Measurements from ENCODE around the gene BORCS5. TPM values are rescaled to one million over a fixed set of nuclear protein-coding genes. Genes with fewer than 3 reads are reported as not detected.

Gene BORCS5
- total and polyA plus RNA-seq, 2 of the 8 experiments (the other 6 are each of a cell fraction or from before 2014, with no cell fraction given), result 8.3 to 17.4 TPM

DNA sequence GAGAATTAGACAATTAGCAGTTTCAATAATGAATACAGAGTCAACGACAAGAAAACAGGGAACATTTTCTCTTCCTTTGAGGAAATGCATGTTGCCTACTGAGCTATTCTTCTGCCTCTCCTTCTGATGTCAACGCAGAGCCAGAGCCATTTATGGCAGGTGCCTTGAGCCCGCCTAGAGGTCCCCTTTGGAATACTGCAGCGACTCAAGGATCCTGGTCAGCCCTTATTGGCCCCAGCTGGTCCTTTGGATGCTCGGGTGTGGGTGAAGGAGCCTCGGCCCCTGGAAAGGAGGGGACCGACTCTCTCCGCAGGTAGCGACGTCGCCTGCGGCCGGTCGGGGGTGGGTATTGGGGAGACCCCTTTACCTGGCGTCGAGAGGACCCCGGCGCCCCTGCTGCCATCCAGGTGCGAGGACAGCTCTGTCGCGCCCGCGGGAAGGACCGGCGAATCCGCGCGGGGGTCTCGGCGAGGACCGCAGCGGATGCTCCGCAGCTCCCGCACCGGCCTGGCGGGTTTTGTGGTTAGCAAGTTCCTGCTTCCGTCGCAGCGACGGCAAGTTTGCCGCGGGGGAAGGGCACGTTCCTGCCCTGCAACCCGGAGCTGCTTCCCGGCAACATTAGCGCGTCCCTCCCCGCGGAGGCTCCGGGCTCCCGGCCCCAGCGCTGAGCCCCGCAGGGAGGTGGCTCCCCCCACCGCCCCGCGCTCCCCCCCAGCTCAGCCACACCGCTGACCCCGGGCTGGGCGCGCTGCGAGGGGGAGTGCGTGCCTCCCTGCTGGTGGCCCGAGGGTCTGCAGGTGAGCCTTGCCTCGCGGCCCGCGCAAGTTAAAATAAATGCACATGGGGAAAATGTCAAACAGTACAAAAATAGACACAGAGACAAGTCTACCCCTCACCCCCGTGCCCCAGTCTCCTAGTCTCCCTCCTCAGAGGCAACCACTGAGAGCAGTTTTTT, 6.9 kb upstream of the BORCS5 start, which contains the start of gene MANSC1 (continued):
- TF ChIP-seq, protein P1, sequence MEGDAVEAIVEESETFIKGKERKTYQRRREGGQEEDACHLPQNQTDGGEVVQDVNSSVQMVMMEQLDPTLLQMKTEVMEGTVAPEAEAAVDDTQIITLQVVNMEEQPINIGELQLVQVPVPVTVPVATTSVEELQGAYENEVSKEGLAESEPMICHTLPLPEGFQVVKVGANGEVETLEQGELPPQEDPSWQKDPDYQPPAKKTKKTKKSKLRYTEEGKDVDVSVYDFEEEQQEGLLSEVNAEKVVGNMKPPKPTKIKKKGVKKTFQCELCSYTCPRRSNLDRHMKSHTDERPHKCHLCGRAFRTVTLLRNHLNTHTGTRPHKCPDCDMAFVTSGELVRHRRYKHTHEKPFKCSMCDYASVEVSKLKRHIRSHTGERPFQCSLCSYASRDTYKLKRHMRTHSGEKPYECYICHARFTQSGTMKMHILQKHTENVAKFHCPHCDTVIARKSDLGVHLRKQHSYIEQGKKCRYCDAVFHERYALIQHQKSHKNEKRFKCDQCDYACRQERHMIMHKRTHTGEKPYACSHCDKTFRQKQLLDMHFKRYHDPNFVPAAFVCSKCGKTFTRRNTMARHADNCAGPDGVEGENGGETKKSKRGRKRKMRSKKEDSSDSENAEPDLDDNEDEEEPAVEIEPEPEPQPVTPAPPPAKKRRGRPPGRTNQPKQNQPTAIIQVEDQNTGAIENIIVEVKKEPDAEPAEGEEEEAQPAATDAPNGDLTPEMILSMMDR (IDR thresholded peaks at IDR 0.05; ENCODE audit: control extremely low read depth in 1 of 3, insufficient read depth in 1 of 3, low read depth in 1 of 3, low read length in 3 of 3), result peak; percentile 14 to 66 (median 43); a peak in 3 of 4 replicates
- peak; percentile 61 for TF ChIP-seq PHF8 (conservative IDR thresholded peaks at IDR 0.05; ENCODE audit: low read depth, low read length)
- TF ChIP-seq HDAC6 (IDR thresholded peaks at IDR 0.05; ENCODE audit: low read depth, low read length), result no peak
- 0 out of 2 replicates have a peak, but pooled peaks have one; percentile 8 for TF ChIP-seq TCF12 (IDR thresholded peaks at IDR 0.05; ENCODE audit: low read depth, low read length)
- no peak for TF ChIP-seq MAFK (IDR thresholded peaks at IDR 0.05; ENCODE audit: low read depth, low read length)
- TF ChIP-seq GTF2F1 (IDR thresholded peaks at IDR 0.05; ENCODE audit: borderline replicate concordance, low read depth, low read length), result no peak
- peak; percentile 63; the same call in 1 of the 2 replicates for TF ChIP-seq TAF1 (IDR thresholded peaks at IDR 0.05; ENCODE audit: low read depth, low read length)
- no peak for TF ChIP-seq JUN (IDR thresholded peaks at IDR 0.05; ENCODE audit: low read depth, low read length)
- TF ChIP-seq RNF2 (IDR thresholded peaks at IDR 0.05; ENCODE audit: borderline replicate concordance, low read depth, low read length, missing control alignments, poor library complexity, severe bottlenecking), result peak; percentile 39
- peak; percentile 95 for TF ChIP-seq RBBP5 (IDR thresholded peaks at IDR 0.05; ENCODE audit: borderline replicate concordance, low read depth, low read length)
- TF ChIP-seq GABPA (IDR thresholded peaks at IDR 0.05; ENCODE audit: borderline replicate concordance, insufficient read depth, low read length), result peak; percentile 50; the same call in 1 of the 2 replicates
- peak; percentile 98 for TF ChIP-seq ASH2L (IDR thresholded peaks at IDR 0.05; ENCODE audit: low read length)
- peak; percentile 58; the same call in 1 of the 2 replicates for TF ChIP-seq SRF (IDR thresholded peaks at IDR 0.05; ENCODE audit: low read depth, low read length)
- peak; percentile 25 to 29 for TF ChIP-seq RAD21 (IDR thresholded peaks at IDR 0.05 in 1 of 2, conservative IDR thresholded peaks at IDR 0.05 in 1 of 2; ENCODE audit: low read depth in 2 of 2, low read length in 2 of 2)
- peak; percentile 94 for TF ChIP-seq KDM4A (IDR thresholded peaks at IDR 0.05; ENCODE audit: low read depth, low read length, severe bottlenecking)
- 0 out of 2 replicates have a peak, but pooled peaks have one; percentile 45 for TF ChIP-seq POLR2AphosphoS5 (IDR thresholded peaks at IDR 0.05; ENCODE audit: low read depth, low read length)
- peak in 1 of 2 experiments; percentile 71; a peak in 2 of 3 replicates for TF ChIP-seq POLR2A (IDR thresholded peaks at IDR 0.05; ENCODE audit: control extremely low read depth in 1 of 2, low read depth in 2 of 2, low read length in 2 of 2)
